RWPE2 (cell line): ENCODE measurements around the gene TUBA1C.

Experiments used
- ATAC-seq: fragments of 200-7000 bp; cut with Tn5 transposase; 3 replicates; pipeline ENCODE4 v1.9.1; 2021; ENCODE audit warnings: low read depth
- DNase-seq: peaks from one replicate; pipeline ENCODE4 v3.0.0-alpha.2; 2020; ENCODE audit warnings: low spot score
- H3K27ac ChIP-seq: fragments of 450-650 bp; 2 replicates; pipeline ENCODE4 v1.5.1; 2017; ENCODE audit warnings: mild to moderate bottlenecking; ENCODE audit not compliant: poor library complexity, severe bottlenecking
- H3K27me3 ChIP-seq: fragments of 250-450 bp; sonication (Bioruptor Pico); 2 replicates; pipeline ENCODE4 v1.5.1; 2021; ENCODE audit warnings: mild to moderate bottlenecking, moderate library complexity; ENCODE audit not compliant: insufficient read depth, poor library complexity, severe bottlenecking
- H3K36me3 ChIP-seq: fragments of 250-450 bp; sonication (Bioruptor Pico); 2 replicates; pipeline ENCODE4 v1.5.1; 2020; ENCODE audit warnings: low read depth, mild to moderate bottlenecking, moderate library complexity
- H3K4me1 ChIP-seq: fragments of 250-450 bp; sonication (Bioruptor Pico); 2 replicates; pipeline ENCODE4 v1.5.1; 2021; ENCODE audit warnings: mild to moderate bottlenecking, moderate library complexity; ENCODE audit not compliant: insufficient read depth, poor library complexity, severe bottlenecking
- H3K4me3 ChIP-seq: fragments of 250-450 bp; sonication (Bioruptor Pico); 2 replicates; pipeline ENCODE4 v1.5.1; 2021; ENCODE audit warnings: mild to moderate bottlenecking, moderate library complexity; ENCODE audit not compliant: severe bottlenecking
- H3K9me3 ChIP-seq: fragments of 250-450 bp; sonication (Bioruptor Pico); 2 replicates; pipeline ENCODE4 v1.5.1; 2021; ENCODE audit warnings: mild to moderate bottlenecking, moderate library complexity; ENCODE audit not compliant: severe bottlenecking
- CTCF ChIP-seq: fragments of 450-650 bp; IDR thresholded peaks from one replicate; pipeline ENCODE4 v1.5.1; 2017; ENCODE audit warnings: mild to moderate bottlenecking, moderate library complexity; ENCODE audit not compliant: poor library complexity, severe bottlenecking

TUBA1C gene

GRCh38 chr12:49297695-49298060, 32.8 kb downstream of the TUBA1C start:
- H3K27me3 ChIP-seq = peaks cover 24% of the 10 kb centered on the region
- ATAC-seq = no peak; the same call in 2 of the 3 replicates

DNA sequence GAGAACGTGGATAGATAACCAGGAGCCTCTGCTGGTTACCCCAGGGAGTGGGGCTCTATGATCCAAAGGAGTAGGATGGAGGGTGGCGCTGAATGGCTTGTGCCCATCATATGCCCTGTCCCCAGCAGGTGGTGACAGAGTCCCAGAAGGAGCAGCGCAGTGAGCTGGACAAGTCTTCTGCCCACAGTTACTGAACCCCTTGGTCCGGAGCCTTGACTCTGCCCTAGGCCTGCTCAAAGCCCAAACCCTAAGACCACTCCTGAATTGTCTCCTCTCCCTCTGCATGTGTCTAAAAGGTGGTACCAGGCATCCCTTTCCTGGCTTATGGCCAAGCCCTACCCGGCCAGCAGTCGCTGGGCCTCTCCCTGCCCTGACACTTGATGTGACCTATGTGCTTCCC, 33.3 kb downstream of the TUBA1C start:
- Histone ChIP-seq H3K4me1 (no peaks in the 10 kb centered on the region), H3K4me3 (no peak overlapping the region), H3K9me3 (no peaks in the 10 kb centered on the region), H3K36me3 (no peaks in the 10 kb centered on the region), H3K27me3 (peaks cover 24% of the 10 kb centered on the region), H3K27ac (no peak overlapping the region)
- DNase-seq (peak; percentile 45), ATAC-seq (0 out of 3 replicates have a peak, but pooled peaks have one; percentile 9)
- no peak for TF ChIP-seq CTCF

More at GRCh38 chr12:49297695-49298060, 32.8 kb downstream of the TUBA1C start:
- no peaks in the 10 kb centered on the region for H3K4me1 ChIP-seq
- H3K4me3 ChIP-seq = peak overlapping the region; percentile 27
- H3K27ac ChIP-seq = no peak overlapping the region
- TF ChIP-seq CTCF = no peak
- H3K9me3 ChIP-seq = no peaks in the 10 kb centered on the region
- peak; percentile 38 for DNase-seq
- no peaks in the 10 kb centered on the region for H3K36me3 ChIP-seq

GRCh38 chr12:49301760-49302159, 36.9 kb downstream of the TUBA1C start:
- no peaks in the 10 kb centered on the region for H3K9me3 ChIP-seq
- DNase-seq = no peak
- no peak overlapping the region for H3K4me3 ChIP-seq
- no peaks in the 10 kb centered on the region for H3K36me3 ChIP-seq
- no peak for TF ChIP-seq CTCF
- peaks cover 10% of the 10 kb centered on the region for H3K27me3 ChIP-seq
- no peaks in the 10 kb centered on the region for H3K4me1 ChIP-seq
- H3K27ac ChIP-seq = no peak overlapping the region
- ATAC-seq = no peak

DNA sequence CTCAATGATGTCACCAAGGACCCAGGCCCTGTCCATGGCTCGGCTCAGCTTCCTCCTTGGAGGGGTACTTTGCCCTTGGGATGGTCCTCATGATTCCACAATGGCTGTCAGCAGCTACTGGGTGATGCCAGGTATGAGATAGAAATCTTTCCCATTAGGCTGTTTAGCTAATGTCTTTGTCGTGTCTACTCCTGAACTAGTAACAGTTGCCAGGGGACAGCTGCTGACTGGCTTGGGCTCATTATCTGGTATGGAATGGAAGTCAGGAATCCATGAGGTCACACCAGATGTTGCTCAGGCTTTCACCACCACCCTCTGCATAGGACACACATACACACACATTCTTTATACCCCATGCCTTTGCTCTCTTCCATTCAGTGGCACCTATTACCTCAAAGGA, 39.3 kb downstream of the TUBA1C start:
- ATAC-seq = no peak
- no peaks in the 10 kb centered on the region for H3K36me3 ChIP-seq

More for the DNA sequence above, 39.3 kb downstream of the TUBA1C start:
- Histone ChIP-seq H3K4me1 (no peaks in the 10 kb centered on the region), H3K4me3 (no peak overlapping the region), H3K27ac (no peak overlapping the region), H3K9me3 (no peaks in the 10 kb centered on the region), H3K27me3 (no peaks in the 10 kb centered on the region)
- no peak for DNase-seq
- TF ChIP-seq CTCF = no peak
